ENCODE results near the gene PIR.

Gene PIR

DNA sequence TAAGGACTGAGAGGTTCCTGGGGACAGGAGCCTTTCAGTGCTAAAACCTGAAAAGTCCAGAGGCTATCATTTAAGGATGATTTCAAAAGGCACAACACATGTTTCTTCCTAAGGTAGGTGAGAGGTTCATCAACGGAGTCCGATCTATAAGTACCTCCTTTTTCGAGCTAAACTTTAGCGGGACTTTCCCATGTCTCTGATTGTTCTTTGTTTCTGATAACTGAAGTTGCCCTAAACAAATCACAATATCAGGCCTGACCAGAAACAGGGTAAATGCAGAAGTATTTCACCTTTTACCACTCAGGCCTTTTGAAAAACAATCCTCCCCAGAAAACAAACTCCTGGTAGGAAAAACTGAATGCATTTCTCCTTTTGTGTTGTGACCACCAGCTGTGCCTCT is 17.6 kb downstream of the PIR start:
- DNase-seq: no peak

DNA sequence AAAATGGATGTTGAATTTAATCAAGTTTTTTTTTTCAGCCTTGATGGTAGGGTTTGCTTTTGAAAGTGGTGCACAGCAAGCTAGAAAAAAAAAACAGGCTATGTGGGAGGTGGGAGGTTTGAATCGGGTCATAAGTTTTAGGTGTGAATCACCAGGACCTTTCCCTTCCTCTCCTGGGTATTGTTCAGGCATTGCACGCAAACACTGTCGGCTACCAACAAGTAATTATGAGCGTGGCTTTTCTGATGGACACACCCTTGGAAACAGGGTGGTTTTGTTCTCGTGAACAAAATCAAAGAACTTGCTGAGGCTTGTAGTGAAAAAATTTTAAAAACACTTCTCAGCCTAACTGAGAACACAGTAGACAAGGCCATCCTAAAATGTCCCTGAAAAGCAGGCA is 18.1 kb downstream of the PIR start:
- DNase-seq: no peak

DNA sequence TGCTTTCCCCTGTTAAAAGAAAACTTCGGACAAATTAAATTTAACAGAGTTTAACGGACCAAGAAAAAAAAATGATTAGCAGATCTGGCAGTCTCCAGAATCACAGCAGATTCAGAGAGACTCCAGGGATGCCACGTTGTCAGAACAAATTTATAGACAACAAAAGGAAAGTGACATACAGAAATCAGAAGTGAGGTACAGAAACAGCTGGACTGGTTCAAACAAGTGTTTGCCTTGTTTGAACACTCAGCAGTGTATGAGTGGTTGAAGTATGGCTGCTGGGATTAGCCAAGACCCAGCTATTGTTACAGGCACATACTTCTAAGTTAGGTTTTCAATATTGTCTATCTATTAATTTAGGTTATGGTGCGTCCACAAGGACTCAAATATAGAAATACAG is 19.1 kb downstream of the PIR start:
- DNase-seq: no peak

GRCh38 chrX:15472531-15472930 is 20.6 kb downstream of the PIR start:
- DNase-seq: no peak

- DNase-seq: no peak
These were observed 22.1 kb downstream of the PIR start for GRCh38 chrX:15471028-15471427.

DNA sequence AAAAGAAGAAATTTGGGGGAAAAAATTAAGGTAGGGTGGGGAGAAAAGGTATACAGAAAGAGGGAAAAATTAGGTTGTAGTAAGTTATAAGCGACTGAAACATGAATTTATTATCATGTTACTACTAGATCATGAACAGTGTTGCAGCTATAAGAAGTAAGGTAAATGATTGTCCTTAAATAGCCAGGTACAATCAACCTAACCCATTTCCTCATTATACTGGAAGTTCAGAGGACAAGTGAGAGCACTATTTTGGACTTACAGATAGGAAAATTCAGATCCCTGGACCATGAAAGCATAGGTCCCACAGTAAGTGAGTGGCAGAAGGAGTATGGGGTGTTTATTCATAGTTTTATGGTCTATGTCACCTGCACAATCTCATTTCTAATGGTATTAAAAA is 23.5 kb downstream of the PIR start:
- no peak for DNase-seq

GRCh38 chrX:15468036-15468435 is 25.1 kb downstream of the PIR start:
- DNase-seq: no peak

DNA sequence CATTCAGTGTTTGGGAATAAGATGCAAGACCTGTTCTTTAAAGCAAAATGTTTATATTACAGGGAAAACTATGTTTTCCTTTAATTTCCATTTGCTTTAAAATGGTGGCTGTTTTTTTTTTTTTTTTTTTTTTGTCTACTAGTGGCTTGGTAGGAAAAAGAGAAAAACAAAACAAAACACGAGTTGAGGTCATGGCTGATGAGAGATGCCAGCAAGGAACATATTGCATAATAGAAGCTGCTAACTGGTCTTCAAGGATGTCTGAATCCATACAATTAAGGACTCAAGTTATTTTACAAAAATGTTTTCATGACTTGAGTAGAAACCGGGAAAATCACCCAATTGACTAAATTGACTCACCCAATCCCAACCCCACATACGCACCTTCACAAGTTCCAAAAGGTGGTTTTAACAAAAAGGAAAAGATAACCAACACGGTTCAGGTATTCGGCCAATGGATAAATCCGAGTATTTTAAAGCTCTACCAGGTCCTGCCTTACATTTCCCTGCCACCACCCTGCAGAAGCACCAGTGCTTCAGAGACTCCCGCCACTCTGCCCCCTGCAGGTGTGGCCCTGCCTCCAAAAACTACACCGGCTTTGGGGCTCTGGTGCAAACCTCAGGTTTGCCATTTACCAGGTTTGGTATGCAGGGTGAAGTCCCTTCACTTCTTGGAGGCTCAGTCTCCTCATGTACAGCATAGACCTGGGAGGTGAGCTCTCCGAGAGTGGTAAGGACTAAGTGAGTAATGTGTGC is 27.1 kb downstream of the PIR start:
- DNase-seq: no peak

DNA sequence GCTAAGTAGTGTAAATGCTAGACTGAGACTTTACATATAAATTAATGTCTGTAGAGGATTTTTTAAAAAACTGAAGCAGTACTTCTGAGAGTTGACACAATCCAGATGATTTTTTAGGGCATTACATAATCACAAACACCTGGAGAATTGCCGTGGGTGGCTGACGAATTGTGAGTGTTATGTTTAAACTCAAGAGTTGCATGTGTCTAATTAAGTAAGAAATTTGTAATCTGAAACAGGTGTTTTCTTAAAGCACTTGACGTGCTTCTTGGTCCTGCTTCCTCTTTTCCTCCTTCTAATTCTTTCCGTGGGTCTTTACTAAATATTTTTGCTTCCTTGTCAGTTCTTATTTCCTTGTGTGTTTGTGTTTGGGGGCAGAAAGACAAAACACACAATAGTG is 27.8 kb downstream of the PIR start:
- DNase-seq: no peak

- DNase-seq: no peak
These were observed 28.4 kb downstream of the PIR start for GRCh38 chrX:15464704-15465103.

DNA sequence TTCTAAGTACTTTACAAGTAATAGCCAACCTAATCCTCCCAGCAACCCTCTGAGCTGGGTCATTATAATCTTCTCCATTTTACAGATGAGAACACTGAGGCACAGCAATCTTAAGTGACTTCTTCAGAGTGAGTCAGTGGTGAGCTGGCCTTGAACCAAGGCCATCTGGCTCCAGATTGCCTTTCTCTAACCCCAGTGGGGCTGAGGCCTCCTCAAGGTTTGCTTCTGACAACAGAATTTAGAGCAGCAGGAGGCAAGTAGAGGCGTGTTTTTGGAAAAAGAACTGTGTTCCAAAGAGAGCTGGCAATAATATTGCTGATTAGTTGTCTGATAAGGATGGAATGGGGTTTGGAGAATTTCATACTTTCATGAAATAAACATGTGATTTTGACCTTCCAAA is 41.2 kb downstream of the PIR start:
- DNase-seq: no peak

DNA sequence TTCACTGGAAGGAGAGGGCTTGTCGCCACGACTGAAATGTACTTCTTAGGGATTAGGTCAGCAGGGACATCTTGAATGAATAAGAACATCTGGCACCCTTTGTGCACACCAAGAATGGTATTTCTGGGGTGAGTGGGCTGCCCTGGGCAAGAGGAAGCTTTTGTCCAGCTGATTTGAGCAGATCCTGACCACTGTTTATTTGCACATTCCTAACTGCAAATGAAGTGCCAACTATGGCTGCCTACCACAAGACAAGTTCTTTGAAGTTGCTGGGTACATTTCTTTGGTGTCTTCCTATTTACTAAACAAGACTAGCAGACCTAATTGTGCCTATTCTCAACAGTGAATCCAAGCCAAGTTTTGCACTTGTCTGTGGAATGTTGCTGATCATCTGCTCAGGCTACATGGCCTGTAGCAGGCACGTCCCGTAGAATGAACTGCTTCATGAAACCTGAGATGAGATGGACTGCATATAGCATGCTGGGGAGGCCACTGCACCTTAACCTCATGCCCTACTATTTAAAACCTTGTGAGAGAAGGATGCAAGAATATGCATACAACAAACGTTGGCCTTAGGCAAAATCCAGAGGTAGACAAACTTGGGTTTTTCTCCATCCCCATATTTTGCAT is 45.0 kb downstream of the PIR start:
- no peak for DNase-seq

GRCh38 chrX:15441464-15441863 is 51.7 kb downstream of the PIR start:
- no peak for DNase-seq

DNA sequence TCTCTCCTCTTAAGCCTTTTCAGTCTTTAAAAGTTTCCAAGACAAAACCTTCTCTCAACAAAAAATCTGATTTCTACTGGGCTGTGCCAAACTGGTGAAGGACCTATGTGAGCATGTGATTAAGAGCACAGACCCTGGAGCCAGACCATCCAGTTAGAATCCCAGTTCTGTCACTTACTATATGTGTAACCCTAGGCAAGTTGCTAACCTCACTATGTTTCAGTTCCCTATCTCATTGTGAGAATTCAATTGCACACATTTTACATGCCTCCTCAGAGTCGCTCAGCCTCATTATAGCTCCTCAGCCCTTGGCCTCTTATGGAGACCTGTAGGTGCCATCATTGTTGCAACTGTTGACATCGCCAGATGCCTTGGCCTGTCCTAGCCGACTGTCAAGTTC is 54.8 kb downstream of the PIR start:
- DNase-seq: no peak

DNA sequence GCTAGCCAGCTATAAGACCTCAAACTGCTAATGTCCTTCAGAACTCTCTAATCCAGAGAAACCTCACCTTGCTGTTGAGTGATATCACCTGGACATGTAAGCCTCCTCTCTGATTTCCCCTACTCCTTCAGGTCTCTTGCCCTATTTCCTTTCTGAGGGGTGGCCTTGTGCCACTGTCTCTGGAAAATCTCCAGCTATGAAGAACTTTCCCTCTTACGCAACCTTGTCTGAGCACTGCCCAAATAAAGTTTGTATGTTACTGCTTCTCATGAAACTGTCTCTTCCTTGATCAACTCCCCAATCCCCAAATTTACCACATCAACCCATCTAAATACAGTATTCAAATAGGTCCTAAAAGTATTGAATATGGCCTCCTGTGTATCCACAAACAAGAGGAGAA is 55.4 kb downstream of the PIR start:
- DNase-seq: no peak

GRCh38 chrX:15435836-15436619 is 57.1 kb downstream of the PIR start:
- no peak for DNase-seq

DNA sequence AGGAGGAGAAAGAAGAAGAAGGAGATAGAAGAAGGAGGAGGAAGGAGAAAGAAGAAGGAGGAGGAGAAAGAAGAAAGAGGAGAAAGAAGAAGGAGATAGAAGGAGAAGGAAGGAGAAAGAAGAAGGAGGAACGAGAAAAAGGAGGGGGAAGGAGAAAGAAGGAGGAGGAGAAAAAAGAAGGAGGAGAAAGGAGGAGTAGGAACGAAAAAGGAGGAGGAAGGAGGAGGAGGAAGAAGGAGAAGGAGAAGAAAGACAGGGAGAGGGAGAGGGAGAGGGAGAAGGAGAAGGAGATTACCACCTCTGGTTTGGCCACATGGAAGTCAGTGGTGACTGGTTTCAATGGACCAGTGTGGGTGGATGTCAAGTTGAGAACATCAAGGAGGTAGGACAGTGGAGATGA is 58.9 kb downstream of the PIR start:
- no peak for DNase-seq

DNA sequence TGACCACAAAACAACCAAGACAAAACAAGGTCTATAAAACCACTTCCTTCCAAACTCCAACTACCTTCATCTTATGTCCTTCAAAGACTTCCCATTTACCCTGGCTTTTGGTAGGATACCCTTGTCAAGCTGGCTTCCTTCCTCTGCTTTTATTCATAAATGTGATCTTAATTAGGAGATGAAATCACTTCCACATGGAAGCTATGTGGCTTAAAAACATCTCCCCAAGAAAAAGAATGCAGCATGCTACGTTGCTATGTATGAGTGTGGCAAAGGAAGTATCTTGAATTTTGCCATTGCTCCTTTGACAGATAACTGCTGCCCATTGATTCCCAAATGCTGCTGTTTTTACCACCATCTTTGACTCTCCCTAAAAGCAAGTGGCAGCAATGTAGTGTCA is 62.5 kb downstream of the PIR start:
- DNase-seq: no peak

DNA sequence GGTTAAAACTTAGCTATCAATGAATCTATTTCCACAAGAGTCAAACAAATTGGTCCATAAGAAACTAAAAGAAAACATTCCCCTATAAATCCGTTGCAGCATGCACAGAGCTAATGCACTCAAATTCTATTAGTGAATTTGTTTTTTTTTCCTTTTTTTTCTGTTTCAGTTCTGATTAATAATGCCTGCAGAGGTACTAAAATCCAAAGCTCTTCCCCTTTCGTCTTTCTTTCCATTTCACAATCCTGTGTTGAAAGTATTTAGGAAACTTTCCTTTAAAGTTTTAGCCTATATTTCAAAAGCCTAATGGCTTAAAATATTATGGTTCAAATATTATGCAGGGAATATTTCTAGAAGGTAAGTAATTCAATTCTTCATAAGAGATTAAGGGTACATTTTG is 63.1 kb downstream of the PIR start:
- DNase-seq: no peak

- DNase-seq: no peak
These were observed 68.1 kb downstream of the PIR start for GRCh38 chrX:15425024-15425423.

DNA sequence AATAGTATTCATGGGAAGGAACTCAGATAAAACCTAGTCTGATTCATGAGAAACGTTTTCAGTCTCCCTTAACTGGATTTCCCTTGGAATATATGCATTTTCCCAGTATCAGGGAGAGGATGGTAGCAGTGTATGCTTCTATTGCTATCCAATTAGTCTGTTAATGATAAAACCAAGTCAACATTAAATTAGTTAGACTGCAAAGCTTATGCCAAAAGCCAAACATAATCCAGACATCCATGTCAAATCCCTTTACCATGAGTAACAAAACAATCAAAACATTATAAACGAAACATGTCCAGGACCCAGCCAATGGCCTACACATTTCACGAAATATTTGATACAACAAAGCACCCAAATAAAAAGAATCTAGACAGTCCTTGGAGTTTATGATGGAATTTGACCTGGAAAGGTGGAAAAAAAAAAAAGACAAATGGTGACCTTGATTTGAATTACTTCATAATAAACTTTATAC is 74.4 kb downstream of the PIR start:
- no peak for DNase-seq

- no peak for DNase-seq
These were observed 75.0 kb downstream of the PIR start for GRCh38 chrX:15418041-15418706.

Measured in NCI-H2081 treated with DMSO at 0.1 percent for 48 hours (cell line).